ENCODE measurements around the gene MTRF1.

The MTRF1 gene

GRCh38 chr13:41310963-41311405 lies 47.6 kb upstream of the MTRF1 start, which contains the start of gene NAA16 (continued):
- TF ChIP-seq ZNF549 (tag by site-specific recombination; IDR thresholded peaks at IDR 0.05) (no peak), ZSCAN18 (tag by site-specific recombination; IDR thresholded peaks at IDR 0.05) (no peak), ZNF571 (tag by site-specific recombination; IDR thresholded peaks at IDR 0.05) (no peak), ZNF274 (IDR thresholded peaks at IDR 0.05; ENCODE audit: low read length) (no peak), ZNF274 (tag by site-specific recombination; IDR thresholded peaks at IDR 0.05; ENCODE audit: borderline replicate concordance) (no peak), ZNF184 (tag by site-specific recombination; IDR thresholded peaks at IDR 0.05) (no peak), ZNF366 (tag by site-specific recombination; conservative IDR thresholded peaks at IDR 0.05) (peak; percentile 46; the same call in 1 of the 2 replicates), KLF17 (tag by site-specific recombination; IDR thresholded peaks at IDR 0.05) (peak; percentile 66), ZNF776 (tag by site-specific recombination; IDR thresholded peaks at IDR 0.05; ENCODE audit: borderline replicate concordance) (no peak), SCRT2 (tag by site-specific recombination; IDR thresholded peaks at IDR 0.05) (no peak), PRDM10 (tag by site-specific recombination; IDR thresholded peaks at IDR 0.05) (peak; percentile 19; the same call in 1 of the 2 replicates), ZNF530 (tag by site-specific recombination; IDR thresholded peaks at IDR 0.05; ENCODE audit: low read depth) (no peak), PRDM1 (tag by site-specific recombination; IDR thresholded peaks at IDR 0.05) (peak; percentile 61; the same call in 1 of the 2 replicates), ZNF561 (tag by site-specific recombination; IDR thresholded peaks at IDR 0.05; ENCODE audit: borderline replicate concordance) (peak; percentile 88; the same call in 1 of the 2 replicates), HOXD13 (CRISPR knock-in tag; IDR thresholded peaks at IDR 0.05; ENCODE audit: borderline replicate concordance) (no peak), SP3 (tag by site-specific recombination; IDR thresholded peaks at IDR 0.05) (no peak; the same call in 1 of the 2 replicates), ZNF133 (tag by site-specific recombination; IDR thresholded peaks at IDR 0.05) (no peak), SETDB1 (IDR thresholded peaks at IDR 0.05; ENCODE audit: insufficient read length, low read length) (no peak), REST (tag by site-specific recombination; IDR thresholded peaks at IDR 0.05) (no peak; the same call in 1 of the 2 replicates), ZNF280D (tag by site-specific recombination; IDR thresholded peaks at IDR 0.05) (0 out of 2 replicates have a peak, but pooled peaks have one; percentile 17), ZNF433 (tag by site-specific recombination; IDR thresholded peaks at IDR 0.05; ENCODE audit: low read depth) (no peak), ZNF529 (tag by site-specific recombination; IDR thresholded peaks at IDR 0.05; ENCODE audit: insufficient replicate concordance) (no peak), ZNF416 (tag by site-specific recombination; IDR thresholded peaks at IDR 0.05) (no peak), ZNF843 (tag by site-specific recombination; IDR thresholded peaks at IDR 0.05) (no peak), ZNF670 (tag by site-specific recombination; IDR thresholded peaks at IDR 0.05; ENCODE audit: low read depth) (no peak), ZNF645 (tag by site-specific recombination; IDR thresholded peaks at IDR 0.05) (no peak), IKZF3 (tag by site-specific recombination; IDR thresholded peaks at IDR 0.05) (peak; percentile 77; the same call in 1 of the 2 replicates)

Measured in HEK293 (cell line).